Measurements from ENCODE around the gene MTARC2. TPM values are rescaled to one million over a fixed set of nuclear protein-coding genes. Genes with fewer than 3 reads are reported as not detected.

Gene MTARC2
- total RNA-seq, 1 experiment from 2014 or later: 13.3 TPM

GRCh38 chr1:220786337-220787068 is 38.4 kb downstream of the MTARC2 start, which contains the start of gene MTARC1:
TSS of gene MTARC1 (plus strand) at chr1:220786913. CDS start at chr1:220786945, 32 bp downstream.
- Histone ChIP-seq H2AFZ (ENCODE audit: low read length) (peak within 1 kb of the TSS; percentile 82), H3K9ac (ENCODE audit: low read length) (peak within 1 kb of the TSS; percentile 87), H3F3A (ENCODE audit: low read length, unreplicated experiment) (peaks cover 8% of the 10 kb centered on the region), H3K36me3 (ENCODE audit: low read depth, low read length) (peaks cover 19% of the 10 kb centered on the region), H3K4me3 (ENCODE audit: low read length) (peak within 1 kb of the TSS; percentile 65), H3K9me3 (ENCODE audit: low read length) (no peaks in the 10 kb centered on the region), H3K4me1 (ENCODE audit: insufficient read depth, low read length) (peaks cover 47% of the 10 kb centered on the region), H3K27me3 (ENCODE audit: low read length) (no peaks in the 10 kb centered on the region), H3K9me2 (replicated peaks; ENCODE audit: low read length) (no peaks in the 10 kb centered on the region), H3K79me2 (ENCODE audit: low read length) (peaks cover 26% of the 10 kb centered on the region), H4K20me1 (ENCODE audit: low read length) (no peaks in the 10 kb centered on the region), H3K27ac (ENCODE audit: low read length) (peak within 1 kb of the TSS; percentile 90), H3K4me2 (ENCODE audit: low read length) (peak within 1 kb of the TSS; percentile 85)
- ATAC-seq (peak; percentile 79), DNase-seq (peak; percentile 91)
- TF ChIP-seq, protein P1, sequence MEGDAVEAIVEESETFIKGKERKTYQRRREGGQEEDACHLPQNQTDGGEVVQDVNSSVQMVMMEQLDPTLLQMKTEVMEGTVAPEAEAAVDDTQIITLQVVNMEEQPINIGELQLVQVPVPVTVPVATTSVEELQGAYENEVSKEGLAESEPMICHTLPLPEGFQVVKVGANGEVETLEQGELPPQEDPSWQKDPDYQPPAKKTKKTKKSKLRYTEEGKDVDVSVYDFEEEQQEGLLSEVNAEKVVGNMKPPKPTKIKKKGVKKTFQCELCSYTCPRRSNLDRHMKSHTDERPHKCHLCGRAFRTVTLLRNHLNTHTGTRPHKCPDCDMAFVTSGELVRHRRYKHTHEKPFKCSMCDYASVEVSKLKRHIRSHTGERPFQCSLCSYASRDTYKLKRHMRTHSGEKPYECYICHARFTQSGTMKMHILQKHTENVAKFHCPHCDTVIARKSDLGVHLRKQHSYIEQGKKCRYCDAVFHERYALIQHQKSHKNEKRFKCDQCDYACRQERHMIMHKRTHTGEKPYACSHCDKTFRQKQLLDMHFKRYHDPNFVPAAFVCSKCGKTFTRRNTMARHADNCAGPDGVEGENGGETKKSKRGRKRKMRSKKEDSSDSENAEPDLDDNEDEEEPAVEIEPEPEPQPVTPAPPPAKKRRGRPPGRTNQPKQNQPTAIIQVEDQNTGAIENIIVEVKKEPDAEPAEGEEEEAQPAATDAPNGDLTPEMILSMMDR (conservative IDR thresholded peaks at IDR 0.05; ENCODE audit: low read depth, low read length): 0 out of 2 replicates have a peak, but pooled peaks have one; percentile 26
- no peak for TF ChIP-seq EZH2 (IDR thresholded peaks at IDR 0.05; ENCODE audit: low read length, unreplicated experiment)
- peak; percentile 71; the same call in 1 of the 2 replicates for TF ChIP-seq EZH2phosphoT487 (IDR thresholded peaks at IDR 0.05; ENCODE audit: borderline replicate concordance, low read length)
- BruUV-seq (replicated peaks): no TSS peak
- CTCF ChIA-PET: interaction anchor here (0.6 to 3.3 kb wide), 4 partner anchors 14 to 1060 kb away, joined by 3 to 26 read pairs (median 7); no protein-coding TSS in a partner anchor
- intact Hi-C loops (cut with micrococcal nuclease): loop anchor here (1.0 to 10.0 kb wide), 5 partner anchors 16 to 1926 kb away; partner anchors contain the start of genes AIDA, BROX and MTARC2
- POLR2A ChIA-PET (ENCODE audit: unreplicated experiment): no interaction called here

GRCh38 chr1:220787069-220787619 is 39.0 kb downstream of the MTARC2 start:
- Histone ChIP-seq H3K27me3 (ENCODE audit: low read length) (no peaks in the 10 kb centered on the region), H3K4me1 (ENCODE audit: insufficient read depth, low read length) (peaks cover 47% of the 10 kb centered on the region), H3K4me3 (ENCODE audit: low read length) (peak overlapping the region; percentile 65), H3K9ac (ENCODE audit: low read length) (peak overlapping the region; percentile 87), H3F3A (ENCODE audit: low read length, unreplicated experiment) (peaks cover 8% of the 10 kb centered on the region), H4K20me1 (ENCODE audit: low read length) (no peaks in the 10 kb centered on the region), H3K4me2 (ENCODE audit: low read length) (peak overlapping the region; percentile 85), H3K9me3 (ENCODE audit: low read length) (no peaks in the 10 kb centered on the region), H2AFZ (ENCODE audit: low read length) (peak overlapping the region; percentile 82), H3K27ac (ENCODE audit: low read length) (peak overlapping the region; percentile 90), H3K79me2 (ENCODE audit: low read length) (peaks cover 26% of the 10 kb centered on the region), H3K36me3 (ENCODE audit: low read depth, low read length) (peaks cover 26% of the 10 kb centered on the region), H3K9me2 (replicated peaks; ENCODE audit: low read length) (no peaks in the 10 kb centered on the region)
- intact Hi-C loops (cut with micrococcal nuclease): loop anchor here (2.0 to 10.0 kb wide), 4 partner anchors 16 to 1925 kb away; partner anchors contain the start of genes AIDA, BROX and MTARC2
- ChIA-PET POLR2A (ENCODE audit: unreplicated experiment) (no interaction called here), CTCF (interaction anchor here (3.3 kb wide), 1 partner anchor 54 kb away, joined by 26 read pairs; no protein-coding TSS in a partner anchor)
- no TSS peak for BruUV-seq (replicated peaks)
- TF ChIP-seq EZH2phosphoT487 (IDR thresholded peaks at IDR 0.05; ENCODE audit: borderline replicate concordance, low read length) (no peak), EZH2 (IDR thresholded peaks at IDR 0.05; ENCODE audit: low read length, unreplicated experiment) (no peak)
- TF ChIP-seq, protein P1 (conservative IDR thresholded peaks at IDR 0.05; ENCODE audit: low read depth, low read length): no peak; the same call in 1 of the 2 replicates
- DNase-seq: peak; percentile 84
- peak; percentile 43 for ATAC-seq

All from PC-3 (cell line).